Measurements from ENCODE around the gene TMEM132D. TPM values are rescaled to one million over a fixed set of nuclear protein-coding genes. Genes with fewer than 3 reads are reported as not detected.

The TMEM132D gene
- total RNA-seq, 2 donors from 2014 or later: under 0.01 to 0.26 TPM

DNA sequence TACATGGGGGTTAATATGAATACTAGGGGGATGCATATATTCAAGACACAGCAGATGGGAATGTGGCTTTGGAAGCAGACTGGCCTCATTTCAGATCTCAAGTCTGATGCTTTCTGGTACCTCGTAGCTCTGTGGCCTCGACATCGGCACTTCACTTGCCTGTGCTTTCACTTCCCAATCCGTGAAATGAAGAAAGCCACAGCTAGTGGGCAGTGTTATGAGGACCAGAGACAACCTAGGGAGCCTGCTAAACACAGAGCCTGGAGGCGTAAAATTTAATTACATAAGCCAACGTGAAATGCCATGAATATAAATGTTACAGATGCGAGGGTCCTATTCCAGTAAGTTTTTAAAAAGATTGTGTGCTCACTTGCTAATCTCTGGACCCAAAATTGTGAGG lies 286.0 kb downstream of the TMEM132D start:
- TF ChIP-seq POLR2A (IDR thresholded peaks at IDR 0.05): no peak
- TF ChIP-seq, protein P1, sequence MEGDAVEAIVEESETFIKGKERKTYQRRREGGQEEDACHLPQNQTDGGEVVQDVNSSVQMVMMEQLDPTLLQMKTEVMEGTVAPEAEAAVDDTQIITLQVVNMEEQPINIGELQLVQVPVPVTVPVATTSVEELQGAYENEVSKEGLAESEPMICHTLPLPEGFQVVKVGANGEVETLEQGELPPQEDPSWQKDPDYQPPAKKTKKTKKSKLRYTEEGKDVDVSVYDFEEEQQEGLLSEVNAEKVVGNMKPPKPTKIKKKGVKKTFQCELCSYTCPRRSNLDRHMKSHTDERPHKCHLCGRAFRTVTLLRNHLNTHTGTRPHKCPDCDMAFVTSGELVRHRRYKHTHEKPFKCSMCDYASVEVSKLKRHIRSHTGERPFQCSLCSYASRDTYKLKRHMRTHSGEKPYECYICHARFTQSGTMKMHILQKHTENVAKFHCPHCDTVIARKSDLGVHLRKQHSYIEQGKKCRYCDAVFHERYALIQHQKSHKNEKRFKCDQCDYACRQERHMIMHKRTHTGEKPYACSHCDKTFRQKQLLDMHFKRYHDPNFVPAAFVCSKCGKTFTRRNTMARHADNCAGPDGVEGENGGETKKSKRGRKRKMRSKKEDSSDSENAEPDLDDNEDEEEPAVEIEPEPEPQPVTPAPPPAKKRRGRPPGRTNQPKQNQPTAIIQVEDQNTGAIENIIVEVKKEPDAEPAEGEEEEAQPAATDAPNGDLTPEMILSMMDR (IDR thresholded peaks at IDR 0.05): no peak
- no peak overlapping the region for H3K27ac ChIP-seq
- intact Hi-C loops (cut with DNase I): no loop called here
- ATAC-seq (no peak), DNase-seq (no peak)
- WGBS, 2 donors: 60 to 63% methylated on average over 7 of the region's 7 CpGs
- H3K4me1 ChIP-seq: no peaks in the 10 kb centered on the region
- H3K4me3 ChIP-seq: no peak overlapping the region
- no peaks in the 10 kb centered on the region for H3K9me3 ChIP-seq
- H3K27me3 ChIP-seq: no peaks in the 10 kb centered on the region
- no peaks in the 10 kb centered on the region for H3K36me3 ChIP-seq (replicated peaks in 1 of 2; ENCODE audit: insufficient read depth in 1 of 2, low read depth in 2 of 2)

DNA sequence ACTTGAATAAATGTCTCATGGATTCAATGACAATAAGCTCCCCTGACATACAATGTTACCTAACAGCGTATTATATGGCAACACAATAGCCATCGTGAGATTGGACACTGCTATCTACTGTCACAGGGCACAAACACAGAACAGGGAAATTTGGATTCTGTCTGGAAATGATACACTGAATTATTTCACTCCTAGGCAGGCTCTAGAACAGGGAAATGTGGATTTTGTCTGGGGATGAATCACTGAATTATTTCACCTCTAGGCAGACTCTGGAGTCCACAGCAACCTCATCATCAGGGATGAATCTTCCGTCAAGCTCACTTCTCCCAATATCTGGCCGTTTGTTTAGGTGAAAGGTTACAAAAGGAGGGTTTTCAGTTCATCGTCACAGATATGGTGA lies 288.8 kb downstream of the TMEM132D start:
- no peaks in the 10 kb centered on the region for H3K9me3 ChIP-seq
- intact Hi-C loops (cut with DNase I): no loop called here
- DNase-seq (no peak), ATAC-seq (no peak)
- H3K4me3 ChIP-seq: no peak overlapping the region
- no peaks in the 10 kb centered on the region for H3K4me1 ChIP-seq
- WGBS, 2 donors: 59 to 63% methylated on average over 5 of the region's 5 CpGs
- H3K27ac ChIP-seq: no peak overlapping the region
- no peak for TF ChIP-seq POLR2A (IDR thresholded peaks at IDR 0.05)
- TF ChIP-seq, protein P1 (IDR thresholded peaks at IDR 0.05): no peak
- H3K36me3 ChIP-seq (replicated peaks in 1 of 2; ENCODE audit: insufficient read depth in 1 of 2, low read depth in 2 of 2): no peaks in the 10 kb centered on the region
- no peaks in the 10 kb centered on the region for H3K27me3 ChIP-seq

DNA sequence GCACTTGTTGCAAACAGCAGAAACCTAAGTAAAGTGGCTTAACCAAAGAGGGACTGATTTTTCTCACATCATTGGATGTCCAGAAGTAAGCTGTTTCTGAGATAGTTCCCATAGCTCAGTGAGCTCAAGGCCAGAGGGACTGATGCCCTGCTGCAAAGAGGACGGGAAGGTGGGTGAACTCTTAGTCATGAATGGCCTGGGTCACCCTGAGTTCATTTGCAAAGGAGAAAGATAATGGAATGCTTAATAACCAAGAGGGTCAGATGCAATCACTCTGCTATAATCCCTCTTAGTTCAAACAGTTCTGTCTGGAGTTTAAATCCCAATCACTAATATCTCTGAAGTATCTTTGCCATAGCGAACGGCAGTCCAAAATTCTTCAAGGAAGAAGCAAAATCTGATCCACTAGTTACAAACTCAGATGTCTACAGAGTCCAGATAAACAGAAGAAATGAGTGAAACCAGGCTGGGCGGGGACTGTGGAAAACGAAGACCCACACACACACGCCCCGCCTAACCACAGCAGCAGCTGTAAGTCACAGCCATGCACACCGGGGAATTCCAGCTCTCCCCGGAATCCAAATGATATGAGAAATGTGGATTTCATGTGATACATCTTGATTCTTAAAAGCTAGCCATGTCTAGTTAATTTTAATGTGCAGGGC lies 289.5 kb downstream of the TMEM132D start:
- ATAC-seq (no peak), DNase-seq (no peak)
- TF ChIP-seq, protein P1 (IDR thresholded peaks at IDR 0.05): no peak
- TF ChIP-seq POLR2A (IDR thresholded peaks at IDR 0.05): no peak
- Histone ChIP-seq H3K9me3 (no peaks in the 10 kb centered on the region), H3K27me3 (no peaks in the 10 kb centered on the region), H3K36me3 (replicated peaks in 1 of 2; ENCODE audit: insufficient read depth in 1 of 2, low read depth in 2 of 2) (no peaks in the 10 kb centered on the region), H3K27ac (no peak overlapping the region), H3K4me3 (no peak overlapping the region), H3K4me1 (no peaks in the 10 kb centered on the region)
- 41 to 53% methylated on average over 9 of the region's 9 CpGs for WGBS, 2 donors
- intact Hi-C loops (cut with DNase I): no loop called here

DNA sequence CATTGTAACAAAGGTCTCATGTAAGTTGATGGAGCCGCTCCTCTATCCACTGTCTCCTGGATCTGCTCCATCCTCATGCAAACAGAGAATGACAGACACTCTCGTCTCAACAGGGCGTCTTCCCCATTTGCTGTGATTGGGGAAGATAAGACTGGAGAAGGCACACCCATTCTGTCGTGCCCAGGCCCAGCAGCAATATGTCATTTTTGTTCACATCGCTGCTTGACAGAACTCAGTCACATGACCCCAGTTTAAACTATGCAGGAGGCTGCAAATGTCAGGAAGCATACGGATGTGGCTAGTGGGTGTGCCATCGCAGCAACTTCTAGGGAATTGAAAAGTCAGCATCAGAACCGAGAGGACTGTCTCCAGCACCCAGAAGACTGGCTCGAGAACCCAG lies 290.5 kb downstream of the TMEM132D start:
- ATAC-seq (no peak), DNase-seq (no peak)
- no peaks in the 10 kb centered on the region for H3K9me3 ChIP-seq
- no peaks in the 10 kb centered on the region for H3K36me3 ChIP-seq (replicated peaks in 1 of 2; ENCODE audit: insufficient read depth in 1 of 2, low read depth in 2 of 2)
- H3K27me3 ChIP-seq: no peaks in the 10 kb centered on the region
- TF ChIP-seq, protein P1 (IDR thresholded peaks at IDR 0.05): no peak
- TF ChIP-seq POLR2A (IDR thresholded peaks at IDR 0.05): no peak
- H3K4me1 ChIP-seq: no peaks in the 10 kb centered on the region
- no peak overlapping the region for H3K4me3 ChIP-seq
- WGBS, 2 donors: 38 to 44% methylated on average over 9 of the region's 9 CpGs
- no peak overlapping the region for H3K27ac ChIP-seq
- intact Hi-C loops (cut with DNase I): no loop called here

DNA sequence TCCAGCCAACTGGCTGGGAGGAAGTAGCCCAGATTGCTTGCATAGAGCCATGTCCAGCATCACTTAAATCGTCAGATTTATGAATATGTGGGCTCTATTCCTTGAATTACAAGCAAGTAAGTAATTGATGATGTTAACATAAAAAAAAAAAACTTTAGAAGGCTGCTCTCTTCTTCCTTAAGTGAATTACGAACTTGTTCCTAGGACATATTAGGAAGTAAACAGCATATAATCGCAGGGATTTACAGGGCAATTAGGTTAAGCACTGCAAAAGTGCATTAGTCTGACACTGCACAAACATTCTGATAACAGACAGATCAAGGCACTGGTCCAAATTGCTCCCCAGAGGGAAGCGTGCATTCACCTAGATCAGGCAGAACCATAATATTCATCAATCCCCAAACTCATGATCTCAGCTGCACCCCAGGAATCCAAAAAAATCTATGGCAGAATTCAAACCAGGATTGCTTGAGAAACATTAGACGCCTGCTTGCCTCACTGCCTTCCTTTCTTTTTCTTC lies 293.2 kb downstream of the TMEM132D start:
- Histone ChIP-seq H3K4me1 (no peaks in the 10 kb centered on the region), H3K27me3 (no peaks in the 10 kb centered on the region), H3K4me3 (no peak overlapping the region), H3K9me3 (no peaks in the 10 kb centered on the region), H3K27ac (no peak overlapping the region), H3K36me3 (replicated peaks in 1 of 2; ENCODE audit: insufficient read depth in 1 of 2, low read depth in 2 of 2) (no peaks in the 10 kb centered on the region)
- WGBS, 2 donors: 37 to 38% methylated on average over 5 of the region's 5 CpGs
- no peak for TF ChIP-seq POLR2A (IDR thresholded peaks at IDR 0.05)
- TF ChIP-seq, protein P1 (IDR thresholded peaks at IDR 0.05): no peak
- ATAC-seq (no peak), DNase-seq (no peak)
- intact Hi-C loops (cut with DNase I): no loop called here

Data from body of pancreas (tissue), 4 donors.